Measurements from ENCODE around the gene RLN3.
"Not testable (repeated sequence)": the region's sequence is repeated elsewhere in the genome, so short reads cannot be mapped to it uniquely, and the experiment has no call there.

RLN3 gene

DNA sequence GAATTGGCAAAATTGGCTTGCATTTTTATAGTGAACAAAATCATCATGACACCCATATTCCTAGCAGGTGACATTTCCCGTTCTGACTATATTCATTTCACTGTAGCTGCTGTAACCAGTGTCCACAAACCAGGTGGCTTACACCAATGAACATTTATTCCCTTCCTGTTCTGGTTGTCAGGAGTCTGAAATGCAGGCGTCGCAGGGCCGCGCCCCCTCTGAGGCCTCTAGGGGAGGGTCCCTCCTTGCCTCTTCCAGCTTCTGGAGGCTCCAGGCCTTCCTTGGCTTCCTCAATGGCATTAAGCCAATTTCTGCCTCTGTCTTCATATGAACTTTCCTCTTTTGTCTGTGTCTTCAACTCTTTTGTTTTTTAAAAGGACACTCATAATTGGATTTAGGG lies 6.5 kb upstream of the RLN3 start:
- no peak for DNase-seq (ENCODE audit: low read depth in 2 of 2)

GRCh38 chr19:14022469-14022868 lies 5.5 kb upstream of the RLN3 start:
- DNase-seq (ENCODE audit: low read depth in 2 of 2): no peak

GRCh38 chr19:14023404-14024235 lies 4.3 kb upstream of the RLN3 start:
- no peak for DNase-seq (ENCODE audit: low read depth in 2 of 2)

DNA sequence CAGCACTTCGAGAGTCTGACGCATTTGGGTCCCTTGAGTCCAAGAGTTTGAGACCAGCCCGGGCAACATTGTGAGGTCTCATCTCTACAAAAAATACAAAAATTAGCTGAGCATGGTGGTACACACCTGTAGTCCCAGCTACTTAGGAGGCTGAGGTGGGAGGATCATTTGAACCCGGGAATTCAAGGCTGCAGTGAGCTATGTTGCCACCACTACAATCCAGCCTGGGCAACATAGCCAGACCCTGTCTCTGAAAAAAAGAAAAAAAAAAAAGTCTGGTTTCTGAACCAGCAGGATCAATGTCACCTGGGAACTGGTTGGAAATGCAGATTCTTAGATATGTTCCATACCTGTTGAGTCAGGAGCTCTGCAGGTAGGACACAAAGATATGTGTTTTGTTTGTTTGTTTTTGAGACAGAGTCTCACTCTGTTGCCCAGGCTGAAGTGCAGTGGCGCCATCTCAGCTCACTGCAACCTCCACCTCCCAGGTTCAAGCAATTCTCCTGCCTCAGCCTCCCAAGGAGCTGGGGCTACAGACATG lies 1.2 kb upstream of the RLN3 start:
- not testable (repeated sequence) for DNase-seq (ENCODE audit: low read depth in 2 of 2)

DNA sequence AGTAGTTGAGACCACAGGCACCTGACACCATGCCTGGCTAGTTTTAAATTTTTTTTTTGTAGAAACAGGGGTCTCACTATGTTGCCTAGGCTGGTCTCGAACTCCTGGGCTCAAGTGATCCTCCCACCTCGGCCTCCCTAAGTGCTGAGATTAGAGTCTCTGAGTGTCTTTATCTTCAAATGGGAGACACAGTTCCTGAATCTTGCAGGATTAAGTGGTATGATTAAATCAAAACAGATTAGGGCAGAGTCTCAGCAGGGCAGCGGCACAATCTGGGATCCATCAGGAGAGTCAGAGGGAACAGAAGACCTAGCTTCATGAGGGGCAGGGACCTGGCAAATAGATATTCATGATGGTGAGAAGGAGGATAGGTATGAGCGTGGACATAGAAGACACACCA lies 953 bp downstream of the RLN3 start:
- no peak for DNase-seq (ENCODE audit: low read depth in 2 of 2)

GRCh38 chr19:14030997-14031718 lies 3.2 kb downstream of the RLN3 start:
- DNase-seq (ENCODE audit: low read depth in 2 of 2): peak in 1 of 2 donors; percentile 80

GRCh38 chr19:14031719-14032480 lies 4.0 kb downstream of the RLN3 start, which contains the start of gene IL27RA:
Gene IL27RA (plus strand): TSS chr19:14031762. CDS start chr19:14031873, 111 bp downstream.
- peak; percentile 46 to 71 for DNase-seq (ENCODE audit: low read depth in 2 of 2)

DNA sequence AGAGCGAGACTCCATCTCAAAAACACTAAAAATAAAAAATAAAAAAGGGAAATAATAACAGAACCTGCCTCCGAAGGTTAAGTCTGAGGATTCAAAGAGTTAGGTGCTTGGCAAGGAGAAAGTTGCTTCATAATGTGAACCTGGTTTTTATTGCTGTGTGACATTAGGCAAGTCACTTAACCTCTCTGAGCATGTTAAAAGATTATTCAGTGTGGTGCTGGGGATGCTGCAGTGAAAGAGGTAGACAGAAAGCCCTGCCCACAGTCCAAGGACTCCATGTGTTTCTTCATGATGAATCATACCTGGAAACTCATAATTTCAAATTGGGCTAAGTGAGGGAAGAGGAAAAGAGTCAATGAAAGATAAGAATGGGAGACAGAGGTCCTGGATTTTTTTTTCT lies 6.0 kb downstream of the RLN3 start:
- DNase-seq (ENCODE audit: low read depth in 2 of 2): no peak

DNA sequence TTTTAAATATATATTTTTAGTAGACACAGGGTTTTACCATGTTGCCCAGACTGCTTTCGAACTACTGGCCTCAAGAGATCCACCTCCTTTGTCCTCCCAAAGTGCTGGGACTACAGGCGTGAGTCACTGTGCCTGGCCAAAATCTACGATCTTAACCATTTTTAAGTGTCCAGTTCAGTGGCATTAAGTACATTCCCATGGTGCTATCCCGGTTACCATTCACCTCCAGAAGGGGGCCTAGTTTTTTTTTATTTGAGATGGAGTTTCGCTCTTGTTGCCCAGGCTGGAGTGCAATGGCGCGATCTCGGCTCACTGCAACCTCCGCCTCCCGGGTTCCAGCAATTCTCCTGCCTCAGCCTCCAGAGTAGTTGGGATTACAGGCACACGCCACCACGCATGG lies 7.2 kb downstream of the RLN3 start:
- not testable (repeated sequence) for DNase-seq (ENCODE audit: low read depth in 2 of 2)

GRCh38 chr19:14035706-14036105 lies 7.8 kb downstream of the RLN3 start:
- DNase-seq (ENCODE audit: low read depth in 2 of 2): no peak

DNA sequence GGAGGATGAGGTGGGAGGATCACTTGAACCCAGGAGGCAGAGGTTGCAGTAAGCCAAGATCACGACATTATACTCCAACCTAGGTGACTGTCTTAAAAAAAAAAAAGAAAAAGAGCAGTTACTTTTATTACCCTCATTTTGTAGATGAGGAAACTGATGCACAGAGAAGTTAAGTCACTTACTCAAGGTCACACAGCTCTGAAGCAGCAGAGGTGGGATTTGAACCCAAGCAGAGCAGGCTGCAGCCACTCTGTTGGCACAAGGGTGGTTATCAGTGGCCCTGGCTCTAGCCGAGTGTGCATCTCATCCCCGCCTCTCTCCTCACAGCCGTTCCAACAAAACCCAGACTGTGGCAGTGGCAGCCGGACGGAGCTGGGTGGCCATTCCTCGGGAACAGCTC lies 11.2 kb downstream of the RLN3 start:
- no peak for DNase-seq (ENCODE audit: low read depth in 2 of 2)

- DNase-seq (ENCODE audit: low read depth in 2 of 2): not testable (repeated sequence)
Observed at GRCh38 chr19:14042659-14043608, 15.0 kb downstream of the RLN3 start.

DNA sequence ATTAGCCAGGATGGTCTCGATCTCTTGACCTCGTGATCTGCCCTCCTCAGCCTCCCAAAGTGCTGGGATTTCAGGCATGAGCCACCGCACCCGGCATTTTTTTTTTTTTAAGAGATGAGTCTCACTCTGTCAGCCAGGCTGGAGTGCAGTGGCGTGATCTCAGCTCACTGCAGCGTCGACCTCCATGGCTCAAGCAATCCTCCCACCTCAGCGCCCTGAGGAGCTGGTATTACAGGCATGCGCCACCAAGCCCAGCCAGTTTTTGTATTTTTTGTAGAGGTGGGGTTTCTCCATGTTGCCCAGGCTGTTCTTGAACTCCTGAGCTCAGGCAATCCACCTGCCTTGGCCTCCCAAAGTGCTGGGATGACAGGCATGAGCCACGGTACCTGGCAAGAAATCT lies 19.9 kb downstream of the RLN3 start:
- not testable (repeated sequence) for DNase-seq (ENCODE audit: low read depth in 2 of 2)

- peak; percentile 47 to 67 for DNase-seq (ENCODE audit: low read depth in 2 of 2)
Observed at GRCh38 chr19:14048443-14049153, 20.6 kb downstream of the RLN3 start.

GRCh38 chr19:14050512-14050911 lies 22.6 kb downstream of the RLN3 start:
- DNase-seq (ENCODE audit: low read depth in 2 of 2): no peak

DNA sequence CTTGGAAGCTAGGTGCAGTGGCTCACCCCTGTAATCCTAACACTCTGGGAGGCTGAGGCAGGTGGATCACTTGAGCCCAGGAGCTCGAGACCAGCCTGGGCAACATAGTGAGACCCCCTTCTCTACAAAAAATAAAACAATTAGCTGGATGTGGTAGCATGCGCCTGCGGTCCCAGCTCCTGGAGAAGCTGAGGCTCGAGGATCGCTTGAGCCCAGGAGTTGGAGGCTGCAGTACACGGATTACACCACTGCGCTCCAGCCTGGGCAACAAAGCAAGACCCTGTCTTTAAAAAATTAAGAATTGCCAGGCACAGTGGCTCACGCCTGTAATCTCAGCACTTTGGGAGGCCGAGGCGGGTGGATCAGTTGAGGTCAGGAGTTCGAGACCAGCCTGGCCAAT lies 23.0 kb downstream of the RLN3 start:
- not testable (repeated sequence) for DNase-seq (ENCODE audit: low read depth in 2 of 2)

- no peak for DNase-seq (ENCODE audit: low read depth in 2 of 2)
Observed at GRCh38 chr19:14051980-14052379, 24.0 kb downstream of the RLN3 start.

DNA sequence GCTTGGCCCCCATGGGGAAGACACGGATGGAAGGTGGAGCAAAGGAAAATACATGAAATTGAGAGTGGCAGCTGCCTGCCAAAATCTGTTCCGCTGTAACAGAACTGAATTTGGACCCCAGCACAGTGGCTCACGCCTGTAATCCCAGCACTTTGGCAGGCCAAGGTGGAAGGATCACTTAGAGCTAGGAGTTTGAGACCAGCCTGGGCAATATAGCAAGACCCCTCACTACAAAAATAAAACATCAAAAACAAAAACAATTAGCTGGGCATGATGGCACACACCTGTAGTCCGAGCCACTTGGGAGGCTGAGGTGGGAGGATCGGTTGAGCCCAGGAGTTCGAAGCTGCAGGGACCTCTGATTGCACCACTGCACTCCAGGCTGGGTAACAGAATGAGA lies 24.5 kb downstream of the RLN3 start:
- no peak for DNase-seq (ENCODE audit: low read depth in 2 of 2)

GRCh38 chr19:14053032-14053431 lies 25.1 kb downstream of the RLN3 start:
- DNase-seq (ENCODE audit: low read depth in 2 of 2): no peak

GRCh38 chr19:14053500-14053899 lies 25.6 kb downstream of the RLN3 start:
- no peak for DNase-seq (ENCODE audit: low read depth in 2 of 2)

Measured in stimulated activated CD8-positive, alpha-beta memory T cell treated with anti-CD3 and anti-CD28 coated beads, Interleukin-15, amount 100 ng/mL, for 4 hours (primary cell).